HepG2 (cell line): ENCODE measurements around the gene TCEAL9. TPM values are rescaled to one million over a fixed set of nuclear protein-coding genes. Genes with fewer than 3 reads are reported as not detected.

Experiments used
- BCL6 ChIP-seq: IDR thresholded peaks from 2 replicates; pipeline ENCODE4 v1.6.1; 2016; ENCODE audit warnings: missing genetic modification reagents, missing compliant biosample characterization
- ELF4 ChIP-seq: sonication (generic); formaldehyde crosslinking; IDR thresholded peaks from 2 replicates; pipeline ENCODE4 v1.5.0; 2020; ENCODE audit warnings: missing genetic modification reagents, mild to moderate bottlenecking, moderate library complexity, borderline replicate concordance
- IKZF1 ChIP-seq: fragments of 450-650 bp; IDR thresholded peaks from 2 replicates; pipeline ENCODE4 v1.7.1; 2016
- MAX ChIP-seq: IDR thresholded peaks from 2 replicates; pipeline ENCODE4 v1.6.1; 2012; ENCODE audit warnings: inconsistent platforms
- MAZ ChIP-seq, 2 experiments: sonication (generic) in 1 of 2; formaldehyde crosslinking in 1 of 2; IDR thresholded peaks; 2 replicates each; pipeline versions ENCODE4 v1.5.0 to v1.6.1; 2012 to 2020; ENCODE audit warnings: low read depth in 2 of 2, mild to moderate bottlenecking in 2 of 2, borderline replicate concordance in 1 of 2, improper control_type of control experiment in 1 of 2, low read length in 1 of 2, missing genetic modification reagents in 1 of 2, moderate library complexity in 1 of 2
- MIXL1 ChIP-seq: IDR thresholded peaks from 2 replicates; pipeline ENCODE4 v1.6.1; 2016
- MTF2 ChIP-seq: sonication (generic); formaldehyde crosslinking; IDR thresholded peaks from 2 replicates; pipeline ENCODE4 v1.5.0; 2020; ENCODE audit warnings: missing genetic modification reagents, borderline replicate concordance
- NAIF1 ChIP-seq: sonication (generic); formaldehyde crosslinking; IDR thresholded peaks from 2 replicates; pipeline ENCODE4 v1.5.0; 2020; ENCODE audit warnings: mild to moderate bottlenecking, missing genetic modification reagents, borderline replicate concordance
- PRPF4 ChIP-seq: fragments of 200-400 bp; formaldehyde crosslinking; IDR thresholded peaks from 2 replicates; pipeline ENCODE4 v1.6.1; 2016; ENCODE audit warnings: low read length, low read depth; ENCODE audit not compliant: poor library complexity, severe bottlenecking
- RELA ChIP-seq: sonication (generic); formaldehyde crosslinking; IDR thresholded peaks from 2 replicates; pipeline ENCODE4 v1.4.0; 2020; ENCODE audit warnings: missing genetic modification reagents
- TAF1 ChIP-seq: sonication (generic); formaldehyde crosslinking; IDR thresholded peaks from 2 replicates; pipeline ENCODE4 v1.4.0; 2020; ENCODE audit warnings: missing genetic modification reagents
- TOPORS ChIP-seq: sonication (generic); formaldehyde crosslinking; IDR thresholded peaks from 2 replicates; pipeline ENCODE4 v1.8.0; 2023; ENCODE audit warnings: mild to moderate bottlenecking, missing genetic modification reagents
- ZBTB25 ChIP-seq: IDR thresholded peaks from 2 replicates; pipeline ENCODE4 v1.6.1; 2018; ENCODE audit warnings: missing genetic modification reagents
- ZBTB38 ChIP-seq: sonication (generic); formaldehyde crosslinking; IDR thresholded peaks from 2 replicates; pipeline ENCODE4 v1.5.1; 2020; ENCODE audit warnings: mild to moderate bottlenecking, missing genetic modification reagents
- ZFP62 ChIP-seq: sonication (generic); formaldehyde crosslinking; IDR thresholded peaks from 2 replicates; pipeline ENCODE4 v1.4.0; 2020; ENCODE audit warnings: missing genetic modification reagents
- ZNF281 ChIP-seq: sonication (generic); formaldehyde crosslinking; IDR thresholded peaks from 2 replicates; pipeline ENCODE4 v1.4.0; 2020; ENCODE audit warnings: missing genetic modification reagents, borderline replicate concordance
- ZNF687 ChIP-seq: sonication (generic); formaldehyde crosslinking; IDR thresholded peaks from 2 replicates; pipeline ENCODE4 v1.5.1; 2020; ENCODE audit warnings: mild to moderate bottlenecking, missing genetic modification reagents, moderate library complexity
- ZNF710 ChIP-seq: sonication (generic); formaldehyde crosslinking; IDR thresholded peaks from 2 replicates; pipeline ENCODE4 v1.5.0; 2020; ENCODE audit warnings: mild to moderate bottlenecking, missing genetic modification reagents, borderline replicate concordance
- ZNF816 ChIP-seq: sonication (generic); formaldehyde crosslinking; IDR thresholded peaks from 2 replicates; pipeline ENCODE4 v1.8.0; 2022; ENCODE audit warnings: missing genetic modification reagents, mild to moderate bottlenecking, borderline replicate concordance
- polyA plus RNA-seq, 8 experiments: library from polyadenylated mRNA; depleted of rRNA in 3 of 8; stranded (reverse) in 7 of 8; unstranded in 1 of 8; fragments of >200 nt; fragmentation: Illumina TruSeq in 4 of 8; extraction: Trizol in 4 of 8; gene quantifications; 2 replicates each; pipeline versions ENCODE4 v1.2.1 to v1.2.3, GENCODE V29; 2011 to 2016; ENCODE audit warnings: low read depth in 4 of 8, missing spikeins in 1 of 8, mixed read lengths in 1 of 8; ENCODE audit not compliant: insufficient read depth in 1 of 8
- total RNA-seq, 5 experiments: library from RNA; depleted of rRNA; stranded (reverse); fragments of >200 nt; fragmentation: Illumina TruSeq; extraction: Trizol; gene quantifications; 2 replicates each; pipeline ENCODE4 v1.2.3, GENCODE V29; 2016; ENCODE audit warnings: low read depth in 1 of 5

The TCEAL9 gene
- total and polyA plus RNA-seq, 2 of the 13 experiments (the other 11 are each of a cell fraction or from before 2014, with no cell fraction given), result 15.8 to 45.8 TPM

GRCh38 chrX:103376118-103376978 is 20.0 kb downstream of the TCEAL9 start, which contains the start of gene BEX3 (continued):
- TF ChIP-seq ZBTB25 (CRISPR knock-in tag) (no peak), ZNF687 (peak; percentile 75), MIXL1 (no peak), BCL6 (no peak), ELF4 (CRISPR knock-in tag) (no peak), PRPF4 (no peak), MTF2 (CRISPR knock-in tag) (no peak), ZNF710 (CRISPR knock-in tag) (no peak), TAF1 (CRISPR knock-in tag) (peak; percentile 54; the same call in 1 of the 2 replicates), RELA (CRISPR knock-in tag) (no peak), ZNF281 (CRISPR knock-in tag) (no peak), ZNF816 (no peak), TOPORS (no peak), ZFP62 (CRISPR knock-in tag) (no peak), MAX (peak; percentile 59), IKZF1 (no peak), ZBTB38 (CRISPR knock-in tag) (no peak), MAZ (IDR thresholded peaks at IDR 0.05; ENCODE audit: borderline replicate concordance, low read depth, low read length) (no peak), MAZ (CRISPR knock-in tag; IDR thresholded peaks at IDR 0.05; ENCODE audit: low read depth) (no peak), NAIF1 (no peak)
